ENCODE data around the gene B3GNT5. TPM values are rescaled to one million over a fixed set of nuclear protein-coding genes. Genes with fewer than 3 reads are reported as not detected.

The B3GNT5 gene
- total and polyA plus RNA-seq, 2 donors (not counting 3 experiments of a cell fraction or from before 2014, with no cell fraction given), result 4.1 to 25.6 TPM

GRCh38 chr3:183253528-183254486, 754 bp downstream of the B3GNT5 start:
- Histone ChIP-seq H3K27me3 (ENCODE audit: control insufficient read depth in 2 of 2, insufficient read depth in 2 of 2, low read length in 2 of 2) (no peaks in the 10 kb centered on the region), H3K9me3 (replicated peaks; ENCODE audit: control insufficient read depth, insufficient read depth, low read length) (no peaks in the 10 kb centered on the region), H3K27ac (ENCODE audit: insufficient read depth, low read depth, low read length) (peak overlapping the region; percentile 54), H3K4me2 (ENCODE audit: insufficient read depth, low read length) (peak overlapping the region; percentile 74), H3K9me1 (replicated peaks; ENCODE audit: control insufficient read depth, extremely low read depth, insufficient read depth, low read length) (no peaks in the 10 kb centered on the region), H2AFZ (ENCODE audit: low read depth, low read length) (peak overlapping the region; percentile 92), H3K4me1 (ENCODE audit: control insufficient read depth, extremely low read depth, insufficient read depth, low read length) (peaks cover 13% of the 10 kb centered on the region), H3K4me3 (replicated peaks in 1 of 3; ENCODE audit: insufficient read depth in 1 of 3, low read depth in 1 of 3, low read length in 3 of 3) (peak overlapping the region; percentile 40 to 75 (median 62)), H3K79me2 (ENCODE audit: control insufficient read depth, insufficient read depth, low read length) (peaks cover 32% of the 10 kb centered on the region), H4K20me1 (replicated peaks; ENCODE audit: control insufficient read depth, extremely low read depth, insufficient read depth, low read length) (no peaks in the 10 kb centered on the region), H3K36me3 (ENCODE audit: control insufficient read depth in 2 of 2, extremely low read depth in 1 of 2, insufficient read depth in 2 of 2, low read length in 2 of 2) (no peaks in the 10 kb centered on the region), H3K9ac (replicated peaks; ENCODE audit: extremely low read depth, insufficient read depth, low read length) (peak overlapping the region; percentile 81)
- TF ChIP-seq JUN (IDR thresholded peaks at IDR 0.05; ENCODE audit: borderline replicate concordance, insufficient read depth, insufficient read length, low read depth), result no peak
- TF ChIP-seq CTCF (IDR thresholded peaks at IDR 0.05; ENCODE audit: extremely low read depth in 1 of 2, insufficient read depth in 1 of 2, low read depth in 1 of 2, low read length in 2 of 2), result peak in 1 of 2 donors; percentile 1
- CTCF ChIA-PET, result interaction anchor here (0.8 to 5.4 kb wide), 14 partner anchors 8 to 130 kb away, joined by 3 to 41 read pairs (median 5); no protein-coding TSS in a partner anchor
- intact Hi-C loops (cut with micrococcal nuclease), result loop anchor here (1.0 to 2.0 kb wide), 5 partner anchors 31 to 131 kb away; no protein-coding TSS in a partner anchor
- FAIRE-seq (peak; percentile 68), DNase-seq (ENCODE audit: low read depth, low spot score) (peak; percentile 71)
- dilution Hi-C loops (cut with MboI; ENCODE audit: extremely low pct_ligation_motif_present, low sequenced_read_pairs), result no loop called here
- POLR2A ChIA-PET, result interaction anchor here (0.7 kb wide), 1 partner anchor 69 kb away, joined by 3 read pairs; no protein-coding TSS in a partner anchor
- BruUV-seq (replicated peaks), result TSS peak; percentile 62
